PC-3 (cell line): ENCODE measurements around the gene CZIB. TPM values are rescaled to one million over a fixed set of nuclear protein-coding genes. Genes with fewer than 3 reads are reported as not detected.

Experiments used
- ATAC-seq: fragments of 200-7000 bp; cut with Tn5 transposase; 2 replicates; pipeline ENCODE4 v1.9.1; 2020; ENCODE audit warnings: mild to moderate bottlenecking, moderate library complexity
- BruUV-seq: library from RNA; stranded (reverse); fragments of 400-500 nt; replicated peaks from 2 replicates; lab custom pipeline; 2021; lab: Mats Ljungman, UMichigan
- CTCF ChIA-PET: fragments of 300-600 bp; sonication (Branson Sonifier 250); formaldehyde crosslinking; loops from one replicate; lab custom pipeline; 2022; ENCODE audit warnings: antibody characterized with exemption; lab: Charles Lee
- POLR2A ChIA-PET: fragments of 300-600 bp; sonication (Branson Sonifier 250); formaldehyde crosslinking; loops from one replicate; lab custom pipeline; 2022; ENCODE audit warnings: antibody characterized with exemption; ENCODE audit not compliant: unreplicated experiment; lab: Charles Lee
- DNase-seq: peaks from one replicate; pipeline ENCODE4 v3.0.0-alpha.2; 2015
- H2AFZ ChIP-seq: fragments of 300-600 bp; sonication (generic); 2 replicates; pipeline ENCODE4 v1.6.0; 2016; ENCODE audit warnings: antibody characterized with exemption, low read length
- H3F3A ChIP-seq: fragments of 300-600 bp; sonication (generic); one replicate; pipeline ENCODE4 v1.6.0; 2017; ENCODE audit warnings: antibody characterized with exemption, low read length, control low read depth, mild to moderate bottlenecking; ENCODE audit not compliant: unreplicated experiment
- H3K27ac ChIP-seq: fragments of 300-600 bp; sonication (generic); 2 replicates; pipeline ENCODE4 v1.5.1; 2016; ENCODE audit warnings: mild to moderate bottlenecking, low read length
- H3K27me3 ChIP-seq: fragments of 300-600 bp; sonication (generic); 2 replicates; pipeline ENCODE4 v1.6.1; 2016; ENCODE audit warnings: low read length, mixed read lengths
- H3K36me3 ChIP-seq: fragments of 300-600 bp; sonication (generic); 2 replicates; pipeline ENCODE4 v1.6.1; 2016; ENCODE audit warnings: low read depth, mixed run types, low read length, mixed read lengths
- H3K4me1 ChIP-seq: fragments of 300-600 bp; sonication (generic); 2 replicates; pipeline ENCODE4 v1.5.1; 2016; ENCODE audit warnings: low read length; ENCODE audit not compliant: insufficient read depth
- H3K4me2 ChIP-seq: fragments of 300-600 bp; sonication (generic); 2 replicates; pipeline ENCODE4 v1.6.0; 2016; ENCODE audit warnings: low read length
- H3K4me3 ChIP-seq: fragments of 300-600 bp; sonication (generic); 2 replicates; pipeline ENCODE4 v1.5.1; 2016; ENCODE audit warnings: mild to moderate bottlenecking, low read length, mixed read lengths
- H3K79me2 ChIP-seq: fragments of 300-600 bp; sonication (generic); 2 replicates; pipeline ENCODE4 v1.6.1; 2017; ENCODE audit warnings: low read length, mixed read lengths
- H3K9ac ChIP-seq: fragments of 300-600 bp; sonication (generic); 2 replicates; pipeline ENCODE4 v1.6.0; 2016; ENCODE audit warnings: mild to moderate bottlenecking, low read length
- H3K9me2 ChIP-seq: fragments of 300-600 bp; sonication (generic); replicated peaks from 2 replicates; pipeline ENCODE4 v1.6.1; 2016; ENCODE audit warnings: mixed run types, low read length, mixed read lengths
- H3K9me3 ChIP-seq: fragments of 300-600 bp; sonication (generic); 2 replicates; pipeline ENCODE4 v1.6.1; 2016; ENCODE audit warnings: low read length, mixed read lengths
- H4K20me1 ChIP-seq: fragments of 300-600 bp; sonication (generic); 2 replicates; pipeline ENCODE4 v1.6.1; 2016; ENCODE audit warnings: low read length, mixed read lengths
- CTCF ChIP-seq: fragments of 300-600 bp; sonication (generic); conservative IDR thresholded peaks from 2 replicates; pipeline ENCODE4 v1.5.1; 2017; ENCODE audit warnings: antibody characterized with exemption, low read depth, mild to moderate bottlenecking, low read length
- EZH2 ChIP-seq: fragments of 300-600 bp; sonication (generic); IDR thresholded peaks from one replicate; pipeline ENCODE4 v1.6.1; 2017; ENCODE audit warnings: antibody characterized with exemption, mild to moderate bottlenecking, low read length; ENCODE audit not compliant: unreplicated experiment
- EZH2phosphoT487 ChIP-seq: fragments of 300-600 bp; sonication (generic); IDR thresholded peaks from 2 replicates; pipeline ENCODE4 v1.6.1; 2018; ENCODE audit warnings: mild to moderate bottlenecking, antibody characterized with exemption, low read length, borderline replicate concordance
- intact Hi-C: fragments of 100-400 bp; cut with micrococcal nuclease; formaldehyde crosslinking; loops from 2 replicates; pipeline ENCODE4 v1.9.0; 2023
- total RNA-seq: library from RNA; depleted of rRNA; stranded (reverse); fragments of >200 nt; gene quantifications from 2 replicates; pipeline ENCODE4 v1.2.3, GENCODE V29; 2014

Gene CZIB
- total RNA-seq, 1 experiment from 2014 or later: 47.7 TPM

GRCh38 chr1:53183095-53183990, 37.1 kb downstream of the CZIB start:
- CTCF ChIA-PET: interaction anchor here (0.6 kb wide), 1 partner anchor 150 kb away, joined by 6 read pairs; no protein-coding TSS in a partner anchor
- Histone ChIP-seq H2AFZ (no peak overlapping the region), H3K4me2 (no peak overlapping the region), H3K27me3 (no peaks in the 10 kb centered on the region), H4K20me1 (no peaks in the 10 kb centered on the region), H3K4me3 (no peak overlapping the region), H3F3A (no peaks in the 10 kb centered on the region), H3K4me1 (peaks cover 31% of the 10 kb centered on the region), H3K9ac (no peak overlapping the region), H3K9me2 (no peaks in the 10 kb centered on the region), H3K36me3 (no peaks in the 10 kb centered on the region), H3K9me3 (no peaks in the 10 kb centered on the region), H3K79me2 (no peaks in the 10 kb centered on the region), H3K27ac (no peak overlapping the region)
- BruUV-seq: no TSS peak
- ATAC-seq: no peak
- intact Hi-C loops: loop anchor here (2.0 to 10.0 kb wide), 2 partner anchors 169 to 483 kb away; no protein-coding TSS in a partner anchor
- DNase-seq: no peak
- TF ChIP-seq CTCF (no peak), EZH2 (no peak), EZH2phosphoT487 (no peak)
- POLR2A ChIA-PET: no interaction called here

- Histone ChIP-seq H3K36me3 (no peaks in the 10 kb centered on the region), H3K9me2 (no peaks in the 10 kb centered on the region), H3K27ac (no peak overlapping the region), H3K4me1 (peaks cover 25% of the 10 kb centered on the region), H3K27me3 (no peaks in the 10 kb centered on the region), H3F3A (no peaks in the 10 kb centered on the region), H3K4me2 (peak overlapping the region; percentile 8; the same call in 1 of the 2 replicates), H3K9me3 (no peaks in the 10 kb centered on the region), H2AFZ (peak overlapping the region; percentile 35), H3K4me3 (no peak overlapping the region), H3K9ac (no peak overlapping the region), H3K79me2 (no peaks in the 10 kb centered on the region), H4K20me1 (no peaks in the 10 kb centered on the region)
- TF ChIP-seq EZH2phosphoT487: no peak
- no peak for TF ChIP-seq CTCF
- TF ChIP-seq EZH2: no peak
- ATAC-seq: no peak
- intact Hi-C loops: loop anchor here (2.0 to 10.0 kb wide), 2 partner anchors 168 to 482 kb away; no protein-coding TSS in a partner anchor
- no TSS peak for BruUV-seq
- no peak for DNase-seq
- ChIA-PET CTCF (interaction anchor here (0.6 kb wide), 1 partner anchor 150 kb away, joined by 6 read pairs; no protein-coding TSS in a partner anchor), POLR2A (no interaction called here)
Measured at GRCh38 chr1:53182716-53183094, 37.7 kb downstream of the CZIB start.
